ENCODE data around the gene RNF133. TPM values are rescaled to one million over a fixed set of nuclear protein-coding genes. Genes with fewer than 3 reads are reported as not detected.

RNF133 gene
- total RNA-seq, 1 experiment from 2014 or later, result 4.9 TPM

DNA sequence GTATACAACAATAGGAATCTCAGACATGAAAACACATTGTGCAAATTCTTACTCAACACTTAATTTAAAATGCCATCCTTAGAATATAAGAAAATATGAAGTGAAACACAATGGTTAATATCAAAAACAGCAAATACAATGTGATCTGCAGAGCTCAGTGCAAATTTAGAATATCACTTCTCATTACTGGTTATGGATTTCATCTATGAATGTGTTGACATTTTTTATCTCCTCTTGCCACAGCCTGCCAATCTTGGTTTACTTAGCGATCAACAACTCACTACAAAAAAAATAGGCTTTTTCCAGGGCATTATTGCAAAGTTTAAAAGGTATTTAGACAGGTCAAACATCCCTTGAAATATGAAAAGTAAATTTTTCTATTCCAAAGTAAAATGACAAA lies 28.8 kb upstream of the RNF133 start:
- intact Hi-C loops (cut with micrococcal nuclease; ENCODE audit: unreplicated experiment), result no loop called here
- Histone ChIP-seq H3K9me3 (ENCODE audit: low read depth, low read length, poor library complexity, severe bottlenecking) (no peaks in the 10 kb centered on the region), H3K36me3 (ENCODE audit: insufficient read depth, low read length, poor library complexity, severe bottlenecking) (peaks cover 3% of the 10 kb centered on the region), H3K27me3 (replicated peaks; ENCODE audit: insufficient read depth, low read depth, low read length, poor library complexity) (no peaks in the 10 kb centered on the region), H3K4me3 (ENCODE audit: low read depth, low read length, poor library complexity, severe bottlenecking) (no peak overlapping the region), H3K4me1 (ENCODE audit: insufficient read depth, low read length, poor library complexity, severe bottlenecking) (peaks cover 29% of the 10 kb centered on the region), H3K27ac (ENCODE audit: low read depth, low read length, poor library complexity, severe bottlenecking) (no peak overlapping the region)
- BruUV-seq (replicated peaks), result no TSS peak
- DNase-seq (ENCODE audit: low spot score), result no peak
- ChIA-PET POLR2A (ENCODE audit: low non-redundant PET) (no interaction called here), CTCF (no interaction called here)
- TF ChIP-seq EZH2 (IDR thresholded peaks at IDR 0.05; ENCODE audit: borderline replicate concordance, low read depth, low read length, poor library complexity, severe bottlenecking), result no peak
- TF ChIP-seq, protein P1, sequence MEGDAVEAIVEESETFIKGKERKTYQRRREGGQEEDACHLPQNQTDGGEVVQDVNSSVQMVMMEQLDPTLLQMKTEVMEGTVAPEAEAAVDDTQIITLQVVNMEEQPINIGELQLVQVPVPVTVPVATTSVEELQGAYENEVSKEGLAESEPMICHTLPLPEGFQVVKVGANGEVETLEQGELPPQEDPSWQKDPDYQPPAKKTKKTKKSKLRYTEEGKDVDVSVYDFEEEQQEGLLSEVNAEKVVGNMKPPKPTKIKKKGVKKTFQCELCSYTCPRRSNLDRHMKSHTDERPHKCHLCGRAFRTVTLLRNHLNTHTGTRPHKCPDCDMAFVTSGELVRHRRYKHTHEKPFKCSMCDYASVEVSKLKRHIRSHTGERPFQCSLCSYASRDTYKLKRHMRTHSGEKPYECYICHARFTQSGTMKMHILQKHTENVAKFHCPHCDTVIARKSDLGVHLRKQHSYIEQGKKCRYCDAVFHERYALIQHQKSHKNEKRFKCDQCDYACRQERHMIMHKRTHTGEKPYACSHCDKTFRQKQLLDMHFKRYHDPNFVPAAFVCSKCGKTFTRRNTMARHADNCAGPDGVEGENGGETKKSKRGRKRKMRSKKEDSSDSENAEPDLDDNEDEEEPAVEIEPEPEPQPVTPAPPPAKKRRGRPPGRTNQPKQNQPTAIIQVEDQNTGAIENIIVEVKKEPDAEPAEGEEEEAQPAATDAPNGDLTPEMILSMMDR (conservative IDR thresholded peaks at IDR 0.05; ENCODE audit: low read depth, low read length), result no peak

DNA sequence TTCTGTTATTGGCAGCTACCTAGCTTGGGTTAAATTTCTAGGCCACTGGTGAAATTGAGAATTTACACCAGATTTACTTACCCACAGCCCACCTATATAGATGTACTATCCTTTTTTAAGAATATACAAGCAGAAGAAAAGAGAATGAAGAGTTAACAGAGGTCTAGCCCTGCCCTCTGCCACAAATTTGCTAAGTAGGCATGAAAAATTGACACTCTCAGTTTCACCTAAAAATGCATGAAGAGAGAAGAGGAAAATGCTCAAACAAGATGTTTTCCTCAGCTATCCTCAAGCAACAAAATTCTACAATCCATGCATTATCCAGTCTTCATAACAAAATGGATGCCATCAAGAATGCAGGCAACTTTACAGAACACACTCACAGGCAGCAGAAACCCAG lies 28.4 kb upstream of the RNF133 start:
- CTCF ChIA-PET, result no interaction called here

DNA sequence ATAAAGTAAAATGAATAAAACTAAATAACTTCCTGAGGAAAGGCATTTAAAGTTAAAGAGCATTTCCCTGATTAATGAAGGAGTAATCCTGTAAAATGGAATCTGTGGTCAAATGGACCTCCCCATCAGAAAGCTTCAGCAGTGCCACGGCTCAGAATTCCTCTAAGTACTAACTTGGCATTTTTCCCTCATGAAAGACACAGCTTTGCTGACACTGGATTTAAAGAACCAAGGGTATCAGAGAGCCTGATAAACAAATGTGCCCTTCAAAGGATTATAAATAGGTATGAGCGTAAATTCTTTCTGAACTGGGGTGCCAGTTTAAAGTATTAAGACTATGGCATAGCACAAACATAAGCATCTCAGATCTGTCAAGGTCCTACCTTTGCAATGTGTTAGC lies 28.0 kb upstream of the RNF133 start:
- H3K36me3 ChIP-seq (ENCODE audit: insufficient read depth, low read length, poor library complexity, severe bottlenecking), result peaks cover 3% of the 10 kb centered on the region
- no peaks in the 10 kb centered on the region for H3K27me3 ChIP-seq (replicated peaks; ENCODE audit: insufficient read depth, low read depth, low read length, poor library complexity)
- intact Hi-C loops (cut with micrococcal nuclease; ENCODE audit: unreplicated experiment), result no loop called here
- no peak overlapping the region for H3K27ac ChIP-seq (ENCODE audit: low read depth, low read length, poor library complexity, severe bottlenecking)
- TF ChIP-seq, protein P1 (conservative IDR thresholded peaks at IDR 0.05; ENCODE audit: low read depth, low read length), result no peak
- no peak for TF ChIP-seq EZH2 (IDR thresholded peaks at IDR 0.05; ENCODE audit: borderline replicate concordance, low read depth, low read length, poor library complexity, severe bottlenecking)
- BruUV-seq (replicated peaks), result no TSS peak
- peaks cover 29% of the 10 kb centered on the region for H3K4me1 ChIP-seq (ENCODE audit: insufficient read depth, low read length, poor library complexity, severe bottlenecking)
- no peak overlapping the region for H3K4me3 ChIP-seq (ENCODE audit: low read depth, low read length, poor library complexity, severe bottlenecking)
- ChIA-PET POLR2A (ENCODE audit: low non-redundant PET) (interaction anchor here (0.7 kb wide), 1 partner anchor 243 kb away, joined by 5 read pairs; no protein-coding TSS in a partner anchor), CTCF (interaction anchor here (0.6 kb wide), 2 partner anchors 21 to 244 kb away, joined by 5 to 6 read pairs; no protein-coding TSS in a partner anchor)
- peak; percentile 78 for DNase-seq (ENCODE audit: low spot score)
- no peaks in the 10 kb centered on the region for H3K9me3 ChIP-seq (ENCODE audit: low read depth, low read length, poor library complexity, severe bottlenecking)

More for the DNA sequence above, 28.4 kb upstream of the RNF133 start:
- H3K27ac ChIP-seq (ENCODE audit: low read depth, low read length, poor library complexity, severe bottlenecking), result no peak overlapping the region
- peaks cover 29% of the 10 kb centered on the region for H3K4me1 ChIP-seq (ENCODE audit: insufficient read depth, low read length, poor library complexity, severe bottlenecking)
- H3K27me3 ChIP-seq (replicated peaks; ENCODE audit: insufficient read depth, low read depth, low read length, poor library complexity), result no peaks in the 10 kb centered on the region
- POLR2A ChIA-PET (ENCODE audit: low non-redundant PET), result no interaction called here
- H3K36me3 ChIP-seq (ENCODE audit: insufficient read depth, low read length, poor library complexity, severe bottlenecking), result peaks cover 3% of the 10 kb centered on the region
- no peak for TF ChIP-seq EZH2 (IDR thresholded peaks at IDR 0.05; ENCODE audit: borderline replicate concordance, low read depth, low read length, poor library complexity, severe bottlenecking)
- H3K4me3 ChIP-seq (ENCODE audit: low read depth, low read length, poor library complexity, severe bottlenecking), result no peak overlapping the region
- intact Hi-C loops (cut with micrococcal nuclease; ENCODE audit: unreplicated experiment), result no loop called here
- no peak for DNase-seq (ENCODE audit: low spot score)
- H3K9me3 ChIP-seq (ENCODE audit: low read depth, low read length, poor library complexity, severe bottlenecking), result no peaks in the 10 kb centered on the region
- BruUV-seq (replicated peaks), result no TSS peak

DNA sequence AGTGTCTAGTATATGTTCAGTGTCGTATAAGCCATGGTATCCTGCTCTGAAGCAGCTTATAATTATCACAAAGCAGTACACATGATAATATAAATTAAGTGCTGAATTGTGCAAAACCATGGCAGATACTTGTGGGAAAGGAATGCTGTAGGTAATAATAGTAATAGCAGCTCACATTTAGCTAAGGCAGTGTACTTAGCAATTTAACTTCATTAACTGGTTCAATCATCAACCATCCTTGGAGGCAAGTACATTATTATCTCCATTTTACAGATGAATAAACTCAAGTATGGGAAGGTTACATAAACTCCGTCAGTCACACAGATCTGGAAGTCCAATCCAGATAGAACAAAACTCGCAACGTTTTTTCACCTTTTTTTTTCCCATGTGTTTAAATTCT lies 25.4 kb upstream of the RNF133 start:
- CTCF ChIA-PET, result no interaction called here
- Histone ChIP-seq H3K9me3 (ENCODE audit: low read depth, low read length, poor library complexity, severe bottlenecking) (no peaks in the 10 kb centered on the region), H3K36me3 (ENCODE audit: insufficient read depth, low read length, poor library complexity, severe bottlenecking) (peaks cover under 1% of the 10 kb centered on the region), H3K27me3 (replicated peaks; ENCODE audit: insufficient read depth, low read depth, low read length, poor library complexity) (no peaks in the 10 kb centered on the region), H3K27ac (ENCODE audit: low read depth, low read length, poor library complexity, severe bottlenecking) (no peak overlapping the region), H3K4me1 (ENCODE audit: insufficient read depth, low read length, poor library complexity, severe bottlenecking) (peaks cover 29% of the 10 kb centered on the region), H3K4me3 (ENCODE audit: low read depth, low read length, poor library complexity, severe bottlenecking) (no peak overlapping the region)
- TF ChIP-seq, protein P1 (conservative IDR thresholded peaks at IDR 0.05; ENCODE audit: low read depth, low read length), result no peak
- no peak for TF ChIP-seq EZH2 (IDR thresholded peaks at IDR 0.05; ENCODE audit: borderline replicate concordance, low read depth, low read length, poor library complexity, severe bottlenecking)
- intact Hi-C loops (cut with micrococcal nuclease; ENCODE audit: unreplicated experiment), result no loop called here
- POLR2A ChIA-PET (ENCODE audit: low non-redundant PET), result no interaction called here
- BruUV-seq (replicated peaks), result no TSS peak
- no peak for DNase-seq (ENCODE audit: low spot score)

Measured in A673 (cell line).